ENCODE measurements around the gene RIPK1. TPM values are rescaled to one million over a fixed set of nuclear protein-coding genes. Genes with fewer than 3 reads are reported as not detected.
"Not testable (repeated sequence)": the region's sequence is repeated elsewhere in the genome, so short reads cannot be mapped to it uniquely, and the experiment has no call there.

The RIPK1 gene
- 18.3 TPM in 2 replicates for total RNA-seq (2014; rRNA removed; shearing (Covaris generic))

- DNase-seq (ENCODE audit: low spot score), result peak; percentile 82
Observed at GRCh38 chr6:3068329-3069214, at the start of gene RIPK1. TSS of gene RIPK1 (plus strand) at chr6:3068494. CDS start at chr6:3076824, 8,330 bp downstream.

- no peak for DNase-seq (ENCODE audit: low spot score)
Observed at GRCh38 chr6:3019065-3019464, 49.2 kb upstream of the RIPK1 start.

GRCh38 chr6:3019749-3020320 lies 48.5 kb upstream of the RIPK1 start:
- no peak for DNase-seq (ENCODE audit: low spot score)

- DNase-seq (ENCODE audit: low spot score), result not testable (repeated sequence)
Observed at GRCh38 chr6:3020976-3021598, 47.2 kb upstream of the RIPK1 start.

- peak; percentile 40 for DNase-seq (ENCODE audit: low spot score)
Observed at GRCh38 chr6:3022765-3023662, 45.3 kb upstream of the RIPK1 start.

GRCh38 chr6:3023663-3024483 lies 44.4 kb upstream of the RIPK1 start:
- peak; percentile 95 for DNase-seq (ENCODE audit: low spot score)

GRCh38 chr6:3026791-3027626 lies 41.3 kb upstream of the RIPK1 start:
- peak; percentile 55 for DNase-seq (ENCODE audit: low spot score)

GRCh38 chr6:3028156-3028555 lies 40.1 kb upstream of the RIPK1 start:
- DNase-seq (ENCODE audit: low spot score), result not testable (repeated sequence)

- no peak for DNase-seq (ENCODE audit: low spot score)
Observed at GRCh38 chr6:3031857-3032640, 36.2 kb upstream of the RIPK1 start.

GRCh38 chr6:3032986-3033385 lies 35.3 kb upstream of the RIPK1 start:
- no peak for DNase-seq (ENCODE audit: low spot score)

GRCh38 chr6:3033652-3034051 lies 34.6 kb upstream of the RIPK1 start:
- DNase-seq (ENCODE audit: low spot score), result no peak

GRCh38 chr6:3035397-3035796 lies 32.9 kb upstream of the RIPK1 start:
- no peak for DNase-seq (ENCODE audit: low spot score)

- no peak for DNase-seq (ENCODE audit: low spot score)
Observed at GRCh38 chr6:3036861-3037637, 31.2 kb upstream of the RIPK1 start.

GRCh38 chr6:3037638-3038365 lies 30.5 kb upstream of the RIPK1 start:
- DNase-seq (ENCODE audit: low spot score), result no peak

GRCh38 chr6:3039384-3039783 lies 28.9 kb upstream of the RIPK1 start:
- DNase-seq (ENCODE audit: low spot score), result no peak

GRCh38 chr6:3041147-3041546 lies 27.1 kb upstream of the RIPK1 start:
- DNase-seq (ENCODE audit: low spot score), result no peak

- DNase-seq (ENCODE audit: low spot score), result no peak
Observed at GRCh38 chr6:3041606-3042005, 26.7 kb upstream of the RIPK1 start.

GRCh38 chr6:3045369-3045768 lies 22.9 kb upstream of the RIPK1 start:
- DNase-seq (ENCODE audit: low spot score), result no peak
